ENCODE results near the gene INTS4. TPM values are rescaled to one million over a fixed set of nuclear protein-coding genes. Genes with fewer than 3 reads are reported as not detected.
"Not testable (repeated sequence)": the region's sequence is repeated elsewhere in the genome, so short reads cannot be mapped to it uniquely, and the experiment has no call there.

INTS4 gene
- polyA plus RNA-seq, 1 donor (not counting 4 experiments of a cell fraction or from before 2014, with no cell fraction given): 18.0 TPM

DNA sequence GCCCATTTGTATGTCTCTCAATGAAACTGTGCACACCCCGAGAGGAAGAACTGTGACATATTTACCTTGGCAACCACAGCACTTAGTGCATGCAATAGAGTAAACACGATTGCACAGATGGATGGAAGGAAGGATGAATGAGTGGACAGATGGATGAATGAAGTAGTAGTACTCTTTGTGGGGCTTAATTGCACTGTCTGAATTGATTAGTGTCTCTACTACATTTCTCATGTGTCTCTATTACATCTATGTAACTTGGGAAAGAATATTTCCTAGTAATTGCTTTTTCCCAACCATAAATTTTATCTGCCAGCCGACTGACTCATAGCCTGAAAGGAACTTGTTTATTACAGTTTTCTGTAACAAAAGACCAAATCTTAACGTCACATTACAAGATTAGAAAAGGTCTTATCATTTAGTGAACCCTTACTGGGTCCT is 103.8 kb downstream of the INTS4 start:
- not testable (repeated sequence) for FAIRE-seq; H2AFZ ChIP-seq (ENCODE audit: control insufficient read depth, low read length); H3K9me1 ChIP-seq (ENCODE audit: control insufficient read depth, extremely low read depth, insufficient read depth, low read length)

GRCh38 chr11:77890100-77890614 is 104.3 kb downstream of the INTS4 start:
- H3K9me3 ChIP-seq (ENCODE audit: control insufficient read depth, low read depth, low read length); H3K4me1 ChIP-seq (ENCODE audit: control insufficient read depth, extremely low read depth, insufficient read depth, low read length); FAIRE-seq; H3K27ac ChIP-seq (ENCODE audit: control insufficient read depth, insufficient read depth, low read length); H2AFZ ChIP-seq (ENCODE audit: control insufficient read depth, low read length); H4K20me1 ChIP-seq (ENCODE audit: control insufficient read depth, extremely low read depth, insufficient read depth, low read length); H3K27me3 ChIP-seq (ENCODE audit: control insufficient read depth, extremely low read depth, insufficient read depth, low read length); DNase-seq (ENCODE audit: low read depth, low spot score); H3K9me1 ChIP-seq (ENCODE audit: control insufficient read depth, extremely low read depth, insufficient read depth, low read length); H3K79me2 ChIP-seq (ENCODE audit: control insufficient read depth, insufficient read depth, low read length); H3K36me3 ChIP-seq (ENCODE audit: control insufficient read depth in 2 of 2, extremely low read depth in 1 of 2, insufficient read depth in 2 of 2, low read length in 2 of 2); H3K4me3 ChIP-seq (ENCODE audit: control insufficient read depth in 2 of 3, extremely low read depth in 1 of 3, insufficient read depth in 2 of 3, low read depth in 1 of 3, low read length in 3 of 3); H3K9ac ChIP-seq (ENCODE audit: control insufficient read depth, extremely low read depth, insufficient read depth, low read length); H3K4me2 ChIP-seq (ENCODE audit: control insufficient read depth, extremely low read depth, insufficient read depth, low read depth, low read length); dilution Hi-C loops (cut with MboI; ENCODE audit: extremely low pct_ligation_motif_present, low sequenced_read_pairs): not testable (repeated sequence)

More for the DNA sequence above, 103.8 kb downstream of the INTS4 start:
- H3K4me1 ChIP-seq (ENCODE audit: control insufficient read depth, extremely low read depth, insufficient read depth, low read length); H3K9ac ChIP-seq (ENCODE audit: control insufficient read depth, extremely low read depth, insufficient read depth, low read length); H3K27ac ChIP-seq (ENCODE audit: control insufficient read depth, insufficient read depth, low read length); H3K79me2 ChIP-seq (ENCODE audit: control insufficient read depth, insufficient read depth, low read length); dilution Hi-C loops (cut with MboI; ENCODE audit: extremely low pct_ligation_motif_present, low sequenced_read_pairs); H3K4me2 ChIP-seq (ENCODE audit: control insufficient read depth, extremely low read depth, insufficient read depth, low read depth, low read length); H3K36me3 ChIP-seq (ENCODE audit: control insufficient read depth in 2 of 2, extremely low read depth in 1 of 2, insufficient read depth in 2 of 2, low read length in 2 of 2); H3K4me3 ChIP-seq (ENCODE audit: control insufficient read depth in 2 of 3, extremely low read depth in 1 of 3, insufficient read depth in 2 of 3, low read depth in 1 of 3, low read length in 3 of 3); H4K20me1 ChIP-seq (ENCODE audit: control insufficient read depth, extremely low read depth, insufficient read depth, low read length); DNase-seq (ENCODE audit: low read depth, low spot score); H3K9me3 ChIP-seq (ENCODE audit: control insufficient read depth, low read depth, low read length); H3K27me3 ChIP-seq (ENCODE audit: control insufficient read depth, extremely low read depth, insufficient read depth, low read length): not testable (repeated sequence)

GRCh38 chr11:77889045-77889444 is 105.4 kb downstream of the INTS4 start:
- H3K9me1 ChIP-seq (ENCODE audit: control insufficient read depth, extremely low read depth, insufficient read depth, low read length); H3K9me3 ChIP-seq (ENCODE audit: control insufficient read depth, low read depth, low read length); DNase-seq (ENCODE audit: low read depth, low spot score); H3K4me1 ChIP-seq (ENCODE audit: control insufficient read depth, extremely low read depth, insufficient read depth, low read length); H4K20me1 ChIP-seq (ENCODE audit: control insufficient read depth, extremely low read depth, insufficient read depth, low read length); H3K27me3 ChIP-seq (ENCODE audit: control insufficient read depth, extremely low read depth, insufficient read depth, low read length); H3K4me3 ChIP-seq (ENCODE audit: control insufficient read depth in 2 of 3, extremely low read depth in 1 of 3, insufficient read depth in 2 of 3, low read depth in 1 of 3, low read length in 3 of 3); H3K9ac ChIP-seq (ENCODE audit: control insufficient read depth, extremely low read depth, insufficient read depth, low read length); H2AFZ ChIP-seq (ENCODE audit: control insufficient read depth, low read length); H3K4me2 ChIP-seq (ENCODE audit: control insufficient read depth, extremely low read depth, insufficient read depth, low read depth, low read length); H3K79me2 ChIP-seq (ENCODE audit: control insufficient read depth, insufficient read depth, low read length); H3K27ac ChIP-seq (ENCODE audit: control insufficient read depth, insufficient read depth, low read length); dilution Hi-C loops (cut with MboI; ENCODE audit: extremely low pct_ligation_motif_present, low sequenced_read_pairs); FAIRE-seq; H3K36me3 ChIP-seq (ENCODE audit: control insufficient read depth in 2 of 2, extremely low read depth in 1 of 2, insufficient read depth in 2 of 2, low read length in 2 of 2): not testable (repeated sequence)
